WTC11 (cell line): ENCODE results near the gene COL13A1. TPM values are rescaled to one million over a fixed set of nuclear protein-coding genes. Genes with fewer than 3 reads are reported as not detected.
A peak's percentile ranks its signal among the peaks of the same experiment; 100 is the strongest.

ENCODE experiments used
- ATAC-seq: fragments of 200-7000 bp; cut with Tn5 transposase; 2 replicates; pipeline ENCODE4 v1.10.0; 2021; ENCODE audit warnings: mild to moderate bottlenecking, moderate library complexity
- CTCF ChIA-PET: fragments of 300-600 bp; sonication (Branson Sonifier 250); formaldehyde crosslinking; loops from one replicate; lab custom pipeline; 2021; ENCODE audit warnings: antibody characterized with exemption; lab: Charles Lee
- POLR2A ChIA-PET: fragments of 350-600 bp; sonication (Branson Sonifier 250); formaldehyde crosslinking; loops from one replicate; lab custom pipeline; 2021; ENCODE audit warnings: antibody characterized with exemption; lab: Charles Lee
- DNase-seq: peaks from one replicate; pipeline ENCODE4 v3.0.0; 2021; ENCODE audit warnings: low spot score
- H3K27ac Mint-ChIP-seq: 2 replicates; pipeline ENCODE4 v1.8.0; 2021; ENCODE audit warnings: mixed read lengths
- H3K27me3 Mint-ChIP-seq: 2 replicates; pipeline ENCODE4 v1.8.0; 2021; ENCODE audit warnings: low read depth, mild to moderate bottlenecking, moderate library complexity, mixed read lengths
- H3K36me3 Mint-ChIP-seq: 2 replicates; pipeline ENCODE4 v1.8.0; 2021; ENCODE audit warnings: mixed read lengths
- H3K4me1 Mint-ChIP-seq: 2 replicates; pipeline ENCODE4 v1.8.0; 2022; ENCODE audit warnings: mixed read lengths
- H3K4me3 Mint-ChIP-seq: 2 replicates; pipeline ENCODE4 v1.8.0; 2021; ENCODE audit warnings: mild to moderate bottlenecking, moderate library complexity, mixed read lengths
- H3K9me3 Mint-ChIP-seq: 2 replicates; pipeline ENCODE4 v1.8.0; 2021; ENCODE audit warnings: mixed read lengths
- ELF4 ChIP-seq: sonication (generic); formaldehyde crosslinking; IDR thresholded peaks from 2 replicates; pipeline ENCODE4 v1.8.1; 2022; ENCODE audit warnings: low read depth, mild to moderate bottlenecking, moderate library complexity, missing genetic modification reagents
- ESRRA ChIP-seq: sonication (generic); formaldehyde crosslinking; IDR thresholded peaks from 2 replicates; pipeline ENCODE4 v1.8.1; 2022; ENCODE audit warnings: mild to moderate bottlenecking, missing genetic modification reagents, borderline replicate concordance
- HMGA2 ChIP-seq: fragments of 250-450 bp; sonication (Bioruptor Pico); IDR thresholded peaks from 2 replicates; pipeline ENCODE4 v1.4.0; 2021; ENCODE audit warnings: mild to moderate bottlenecking, moderate library complexity
- NFATC4 ChIP-seq: fragments of 250-450 bp; sonication (Bioruptor Pico); IDR thresholded peaks from 2 replicates; pipeline ENCODE4 v1.9.0; 2021; ENCODE audit warnings: mild to moderate bottlenecking
- NFE2L1 ChIP-seq: sonication (generic); formaldehyde crosslinking; IDR thresholded peaks from 2 replicates; pipeline ENCODE4 v1.8.1; 2023; ENCODE audit warnings: missing genetic modification reagents
- OVOL2 ChIP-seq: fragments of 250-450 bp; sonication (Bioruptor Pico); IDR thresholded peaks from 2 replicates; pipeline ENCODE4 v1.9.0; 2021; ENCODE audit warnings: mild to moderate bottlenecking, borderline replicate concordance
- RORB ChIP-seq: fragments of 250-450 bp; sonication (Bioruptor Pico); IDR thresholded peaks from 2 replicates; pipeline ENCODE4 v1.9.0; 2021; ENCODE audit warnings: mild to moderate bottlenecking
- SMAD3 ChIP-seq: sonication (generic); formaldehyde crosslinking; IDR thresholded peaks from 2 replicates; pipeline ENCODE4 v1.8.0; 2022; ENCODE audit warnings: missing genetic modification reagents, mild to moderate bottlenecking, borderline replicate concordance
- SP1 ChIP-seq: sonication (generic); formaldehyde crosslinking; conservative IDR thresholded peaks from 2 replicates; pipeline ENCODE4 v1.8.1; 2022; ENCODE audit warnings: missing genetic modification reagents
- ZBTB21 ChIP-seq: sonication (generic); formaldehyde crosslinking; IDR thresholded peaks from 2 replicates; pipeline ENCODE4 v1.8.1; 2023; ENCODE audit warnings: mild to moderate bottlenecking, missing genetic modification reagents, borderline replicate concordance
- ZNF121 ChIP-seq: sonication (generic); formaldehyde crosslinking; IDR thresholded peaks from 2 replicates; pipeline ENCODE4 v1.8.0; 2023; ENCODE audit warnings: missing genetic modification reagents
- ZNF219 ChIP-seq: sonication (generic); formaldehyde crosslinking; IDR thresholded peaks from 2 replicates; pipeline ENCODE4 v1.8.0; 2023; ENCODE audit warnings: missing genetic modification reagents, mild to moderate bottlenecking, borderline replicate concordance
- ZNF423 ChIP-seq: fragments of 250-450 bp; sonication (Bioruptor Pico); IDR thresholded peaks from 2 replicates; pipeline ENCODE4 v2.1.2; 2022; ENCODE audit warnings: mild to moderate bottlenecking, moderate library complexity
- total RNA-seq: library from RNA; stranded (reverse); gene quantifications from 3 replicates; pipeline ENCODE4 v1.2.3, GENCODE V29; 2021
- TF ChIP-seq, protein P1 (sequence below): fragments of 250-450 bp; sonication (Bioruptor Pico); conservative IDR thresholded peaks from 2 replicates; pipeline ENCODE4 v1.9.0; 2021; ENCODE audit warnings: mild to moderate bottlenecking
- TF ChIP-seq, protein P2 (sequence below): fragments of 250-450 bp; sonication (Bioruptor Pico); IDR thresholded peaks from 2 replicates; pipeline ENCODE4 v1.9.0; 2021; ENCODE audit warnings: moderate library complexity, mild to moderate bottlenecking, inconsistent platforms, borderline replicate concordance
- TF ChIP-seq, protein P3 (sequence below): sonication (generic); formaldehyde crosslinking; IDR thresholded peaks from 2 replicates; pipeline ENCODE4 v1.8.0; 2022; ENCODE audit warnings: mild to moderate bottlenecking, missing genetic modification reagents
- TF ChIP-seq, protein P4 (sequence below): sonication (generic); formaldehyde crosslinking; IDR thresholded peaks from 2 replicates; pipeline ENCODE4 v1.8.1; 2022; ENCODE audit warnings: low read depth, mild to moderate bottlenecking, moderate library complexity, missing genetic modification reagents, borderline replicate concordance
- TF ChIP-seq, protein P5 (sequence below): sonication (generic); formaldehyde crosslinking; IDR thresholded peaks from 2 replicates; pipeline ENCODE4 v1.8.0; 2022; ENCODE audit warnings: mild to moderate bottlenecking, missing genetic modification reagents
- TF ChIP-seq, protein P6 (sequence below): sonication (generic); formaldehyde crosslinking; IDR thresholded peaks from 2 replicates; pipeline ENCODE4 v1.8.0; 2023; ENCODE audit warnings: missing genetic modification reagents
- TF ChIP-seq, protein P7 (sequence below): sonication (generic); formaldehyde crosslinking; IDR thresholded peaks from 2 replicates; pipeline ENCODE4 v1.8.1; 2022; ENCODE audit warnings: mild to moderate bottlenecking, missing genetic modification reagents, moderate library complexity, borderline replicate concordance

Gene COL13A1
- total RNA-seq, 1 experiment from 2014 or later = 7.1 TPM

DNA sequence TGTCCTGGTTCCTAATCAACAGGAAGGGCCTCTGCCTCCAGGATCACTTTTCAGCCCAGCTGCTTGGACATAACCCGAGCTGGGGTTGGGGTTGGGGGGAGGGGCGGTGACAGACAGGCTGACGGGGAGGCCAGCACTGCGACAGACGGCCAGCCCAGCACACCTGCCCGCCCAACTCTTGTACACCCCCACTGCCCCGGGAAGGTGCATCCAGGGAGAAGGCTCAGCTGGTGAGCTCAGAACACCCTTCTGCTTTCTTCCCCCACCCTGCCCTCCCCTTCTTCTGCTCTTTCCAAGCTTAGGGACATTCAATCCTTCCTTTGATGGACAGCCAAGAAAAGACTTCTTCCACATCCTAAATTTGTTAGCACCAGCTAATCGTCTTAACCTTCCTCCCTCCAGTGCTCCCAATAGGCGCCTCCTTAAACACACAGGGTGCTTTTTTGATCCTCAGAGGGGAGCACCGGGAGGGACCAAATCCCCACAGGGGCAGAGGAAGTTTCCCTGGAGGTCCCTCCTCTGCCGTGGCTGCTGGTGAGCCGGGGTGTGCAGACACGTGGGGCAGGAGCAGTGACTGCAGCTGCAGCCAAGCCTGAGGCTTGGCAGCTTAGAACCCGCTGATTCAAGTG is 44.7 kb downstream of the COL13A1 start:
- TF ChIP-seq RORB (CRISPR knock-in tag) (no peak), ZNF423 (peak; percentile 81)
- peaks cover 6% of the 10 kb centered on the region for H3K27me3 Mint-ChIP-seq
- ChIA-PET CTCF (interaction anchor here (0.6 to 1.7 kb wide), 8 partner anchors 11 to 617 kb away, joined by 3 to 6 read pairs (median 4); no protein-coding TSS in a partner anchor), POLR2A (no interaction called here)
- H3K4me3 Mint-ChIP-seq = no peak overlapping the region
- no peaks in the 10 kb centered on the region for H3K9me3 Mint-ChIP-seq
- H3K36me3 Mint-ChIP-seq = no peaks in the 10 kb centered on the region
- no peak overlapping the region for H3K27ac Mint-ChIP-seq
- DNase-seq = no peak
- ATAC-seq = peak; percentile 17
- peaks cover 73% of the 10 kb centered on the region for H3K4me1 Mint-ChIP-seq

DNA sequence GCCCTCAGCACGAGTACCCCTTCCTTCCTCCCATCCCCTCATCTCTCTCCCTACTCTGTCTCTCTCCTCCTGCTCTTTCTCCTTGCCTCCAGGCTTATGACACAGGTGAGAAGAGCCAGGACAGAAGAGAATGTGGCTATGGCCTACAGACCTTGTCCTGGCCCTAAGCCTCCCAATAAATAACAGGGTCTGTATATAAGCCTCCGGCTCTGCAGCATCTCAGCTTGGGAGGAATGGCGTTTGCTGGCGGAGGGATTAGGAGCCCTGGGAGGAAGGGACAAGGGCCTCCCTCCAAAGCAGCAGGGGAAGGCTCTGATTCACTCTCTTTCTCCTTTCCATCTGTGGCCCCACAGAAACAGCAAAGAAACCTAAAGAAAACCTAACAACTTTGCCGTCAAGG is 45.8 kb downstream of the COL13A1 start:
- no peaks in the 10 kb centered on the region for H3K9me3 Mint-ChIP-seq
- H3K27me3 Mint-ChIP-seq = peaks cover 6% of the 10 kb centered on the region
- H3K36me3 Mint-ChIP-seq = no peaks in the 10 kb centered on the region
- no peak for TF ChIP-seq ZNF219
- TF ChIP-seq ZNF121 = no peak
- no peak for TF ChIP-seq ZBTB21 (CRISPR knock-in tag)
- no peak for TF ChIP-seq SP1 (CRISPR knock-in tag)
- no peak for TF ChIP-seq ESRRA (CRISPR knock-in tag)
- TF ChIP-seq, all 79 proteins: peak for 0
- DNase-seq = no peak
- Mint-ChIP-seq H3K4me3 (no peak overlapping the region), H3K27ac (no peak overlapping the region), H3K4me1 (peaks cover 80% of the 10 kb centered on the region)
- POLR2A ChIA-PET = no interaction called here
- no peak for ATAC-seq
- CTCF ChIA-PET = interaction anchor here (0.6 to 1.4 kb wide), 2 partner anchors 20 to 28 kb away, joined by 3 to 4 read pairs; no protein-coding TSS in a partner anchor

DNA sequence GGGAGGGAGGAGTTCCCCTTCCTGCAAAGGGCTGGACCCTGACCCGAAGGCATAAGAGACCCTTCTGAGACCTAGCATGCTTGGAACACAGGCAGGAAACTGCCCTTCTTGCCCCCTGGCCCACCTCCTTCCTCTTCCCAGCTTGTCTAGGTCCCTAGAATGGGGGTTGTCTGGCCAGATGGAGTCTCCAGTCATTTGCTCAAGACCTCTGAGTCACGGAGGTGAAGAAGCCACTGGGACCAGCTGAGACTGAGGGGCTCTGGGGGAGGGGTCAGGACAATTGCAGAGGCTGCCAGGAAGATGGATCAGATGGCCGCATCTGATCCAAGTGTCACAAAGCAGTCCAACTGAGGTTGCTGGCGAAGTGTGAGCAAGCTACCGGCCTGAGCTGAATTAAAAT is 46.2 kb downstream of the COL13A1 start:
- H3K36me3 Mint-ChIP-seq = no peaks in the 10 kb centered on the region
- no peak for ATAC-seq
- DNase-seq = no peak
- no peak for TF ChIP-seq RORB (CRISPR knock-in tag)
- TF ChIP-seq, protein P1, sequence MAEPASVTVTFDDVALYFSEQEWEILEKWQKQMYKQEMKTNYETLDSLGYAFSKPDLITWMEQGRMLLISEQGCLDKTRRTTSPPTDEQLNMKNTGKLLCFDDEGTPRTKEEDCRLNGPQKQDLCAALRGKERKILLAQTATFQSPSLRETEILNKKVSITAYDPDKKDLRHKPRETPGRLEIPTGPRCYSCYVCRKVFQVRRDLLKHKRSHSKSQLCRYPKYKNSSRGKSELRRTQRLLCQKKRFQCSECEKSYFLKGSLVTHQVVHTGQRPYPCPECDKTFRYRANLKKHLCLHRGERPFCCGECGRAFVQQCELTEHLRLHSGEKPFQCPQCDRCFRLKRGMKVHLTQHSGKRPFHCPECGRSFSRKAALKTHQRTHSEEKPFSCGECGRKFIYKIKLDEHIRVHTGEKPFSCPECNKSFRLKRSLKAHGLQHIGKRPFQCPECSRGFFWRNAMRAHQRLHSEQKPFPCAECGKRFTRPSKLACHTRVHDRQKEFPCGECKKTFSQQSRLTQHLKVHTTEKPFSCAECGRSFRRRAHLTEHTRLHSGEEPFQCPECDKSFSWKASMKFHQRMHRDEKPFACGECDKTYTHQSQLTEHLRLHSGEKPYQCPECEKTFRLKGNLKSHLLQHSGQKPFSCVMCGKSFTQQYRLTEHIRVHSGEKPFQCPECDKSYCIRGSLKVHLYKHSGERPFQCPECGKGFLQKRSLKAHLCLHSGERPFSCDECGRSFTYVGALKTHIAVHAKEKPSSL (CRISPR knock-in tag) = no peak
- TF ChIP-seq, protein P2, sequence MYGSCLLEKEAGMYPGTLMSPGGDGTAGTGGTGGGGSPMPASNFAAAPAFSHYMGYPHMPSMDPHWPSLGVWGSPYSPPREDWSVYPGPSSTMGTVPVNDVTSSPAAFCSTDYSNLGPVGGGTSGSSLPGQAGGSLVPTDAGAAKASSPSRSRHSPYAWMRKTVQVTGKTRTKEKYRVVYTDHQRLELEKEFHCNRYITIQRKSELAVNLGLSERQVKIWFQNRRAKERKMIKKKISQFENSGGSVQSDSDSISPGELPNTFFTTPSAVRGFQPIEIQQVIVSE (CRISPR knock-in tag) = no peak
- TF ChIP-seq, all 79 proteins: peak for 0
- H3K4me3 Mint-ChIP-seq = no peak overlapping the region
- ChIA-PET POLR2A (no interaction called here), CTCF (interaction anchor here (0.6 to 1.4 kb wide), 4 partner anchors 13 to 47 kb away, joined by 3 to 5 read pairs (median 4); no protein-coding TSS in a partner anchor)
- H3K27me3 Mint-ChIP-seq = peaks cover 6% of the 10 kb centered on the region
- H3K4me1 Mint-ChIP-seq = peaks cover 82% of the 10 kb centered on the region
- H3K9me3 Mint-ChIP-seq = no peaks in the 10 kb centered on the region
- H3K27ac Mint-ChIP-seq = no peak overlapping the region

DNA sequence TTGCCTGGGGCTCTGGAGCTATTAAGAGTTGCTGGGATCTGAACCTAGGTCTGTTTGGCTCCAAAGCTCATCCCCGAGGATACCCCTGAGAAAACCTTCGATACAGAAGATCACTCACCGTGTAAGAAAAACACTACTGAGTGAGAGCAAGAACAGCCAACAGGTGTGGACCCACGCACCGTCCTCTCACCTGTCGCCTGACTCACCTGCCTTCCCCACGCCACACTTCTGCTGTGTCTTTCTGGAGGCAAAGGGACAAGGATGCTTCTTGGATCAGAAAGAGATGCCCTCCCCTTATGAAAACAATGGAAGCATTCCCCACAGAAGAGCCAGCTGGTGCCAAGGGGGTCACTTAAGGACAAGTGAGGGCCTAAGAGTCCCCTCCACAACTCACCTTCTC is 46.7 kb downstream of the COL13A1 start:
- no peak overlapping the region for H3K4me3 Mint-ChIP-seq
- no peak overlapping the region for H3K27ac Mint-ChIP-seq
- ChIA-PET CTCF (interaction anchor here (0.9 to 1.0 kb wide), 2 partner anchors 12 to 47 kb away, joined by 3 to 5 read pairs; no protein-coding TSS in a partner anchor), POLR2A (no interaction called here)
- H3K27me3 Mint-ChIP-seq = peaks cover 6% of the 10 kb centered on the region
- DNase-seq (no peak), ATAC-seq (no peak)
- H3K4me1 Mint-ChIP-seq = peaks cover 87% of the 10 kb centered on the region
- H3K9me3 Mint-ChIP-seq = no peaks in the 10 kb centered on the region
- H3K36me3 Mint-ChIP-seq = no peaks in the 10 kb centered on the region
- TF ChIP-seq SMAD3 (no peak), SP1 (CRISPR knock-in tag) (no peak), OVOL2 (CRISPR knock-in tag) (no peak), ZNF219 (no peak), HMGA2 (CRISPR knock-in tag) (no peak), ELF4 (CRISPR knock-in tag) (no peak), NFE2L1 (CRISPR knock-in tag) (no peak), NFATC4 (CRISPR knock-in tag) (no peak)
- TF ChIP-seq, protein P3, sequence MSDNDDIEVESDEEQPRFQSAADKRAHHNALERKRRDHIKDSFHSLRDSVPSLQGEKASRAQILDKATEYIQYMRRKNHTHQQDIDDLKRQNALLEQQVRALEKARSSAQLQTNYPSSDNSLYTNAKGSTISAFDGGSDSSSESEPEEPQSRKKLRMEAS (CRISPR knock-in tag) = no peak
- TF ChIP-seq, protein P2 (CRISPR knock-in tag) = no peak
- TF ChIP-seq, protein P4, sequence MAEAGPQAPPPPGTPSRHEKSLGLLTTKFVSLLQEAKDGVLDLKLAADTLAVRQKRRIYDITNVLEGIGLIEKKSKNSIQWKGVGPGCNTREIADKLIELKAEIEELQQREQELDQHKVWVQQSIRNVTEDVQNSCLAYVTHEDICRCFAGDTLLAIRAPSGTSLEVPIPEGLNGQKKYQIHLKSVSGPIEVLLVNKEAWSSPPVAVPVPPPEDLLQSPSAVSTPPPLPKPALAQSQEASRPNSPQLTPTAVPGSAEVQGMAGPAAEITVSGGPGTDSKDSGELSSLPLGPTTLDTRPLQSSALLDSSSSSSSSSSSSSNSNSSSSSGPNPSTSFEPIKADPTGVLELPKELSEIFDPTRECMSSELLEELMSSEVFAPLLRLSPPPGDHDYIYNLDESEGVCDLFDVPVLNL (CRISPR knock-in tag) = no peak
- TF ChIP-seq, protein P5, sequence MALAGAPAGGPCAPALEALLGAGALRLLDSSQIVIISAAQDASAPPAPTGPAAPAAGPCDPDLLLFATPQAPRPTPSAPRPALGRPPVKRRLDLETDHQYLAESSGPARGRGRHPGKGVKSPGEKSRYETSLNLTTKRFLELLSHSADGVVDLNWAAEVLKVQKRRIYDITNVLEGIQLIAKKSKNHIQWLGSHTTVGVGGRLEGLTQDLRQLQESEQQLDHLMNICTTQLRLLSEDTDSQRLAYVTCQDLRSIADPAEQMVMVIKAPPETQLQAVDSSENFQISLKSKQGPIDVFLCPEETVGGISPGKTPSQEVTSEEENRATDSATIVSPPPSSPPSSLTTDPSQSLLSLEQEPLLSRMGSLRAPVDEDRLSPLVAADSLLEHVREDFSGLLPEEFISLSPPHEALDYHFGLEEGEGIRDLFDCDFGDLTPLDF (CRISPR knock-in tag) = no peak
- TF ChIP-seq, protein P6, sequence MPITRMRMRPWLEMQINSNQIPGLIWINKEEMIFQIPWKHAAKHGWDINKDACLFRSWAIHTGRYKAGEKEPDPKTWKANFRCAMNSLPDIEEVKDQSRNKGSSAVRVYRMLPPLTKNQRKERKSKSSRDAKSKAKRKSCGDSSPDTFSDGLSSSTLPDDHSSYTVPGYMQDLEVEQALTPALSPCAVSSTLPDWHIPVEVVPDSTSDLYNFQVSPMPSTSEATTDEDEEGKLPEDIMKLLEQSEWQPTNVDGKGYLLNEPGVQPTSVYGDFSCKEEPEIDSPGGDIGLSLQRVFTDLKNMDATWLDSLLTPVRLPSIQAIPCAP (CRISPR knock-in tag) = no peak
- TF ChIP-seq, protein P7, sequence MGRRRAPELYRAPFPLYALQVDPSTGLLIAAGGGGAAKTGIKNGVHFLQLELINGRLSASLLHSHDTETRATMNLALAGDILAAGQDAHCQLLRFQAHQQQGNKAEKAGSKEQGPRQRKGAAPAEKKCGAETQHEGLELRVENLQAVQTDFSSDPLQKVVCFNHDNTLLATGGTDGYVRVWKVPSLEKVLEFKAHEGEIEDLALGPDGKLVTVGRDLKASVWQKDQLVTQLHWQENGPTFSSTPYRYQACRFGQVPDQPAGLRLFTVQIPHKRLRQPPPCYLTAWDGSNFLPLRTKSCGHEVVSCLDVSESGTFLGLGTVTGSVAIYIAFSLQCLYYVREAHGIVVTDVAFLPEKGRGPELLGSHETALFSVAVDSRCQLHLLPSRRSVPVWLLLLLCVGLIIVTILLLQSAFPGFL = no peak
